Hepatocyte (in vitro differentiated cells): ENCODE measurements around the gene CHTOP. TPM values are rescaled to one million over a fixed set of nuclear protein-coding genes. Genes with fewer than 3 reads are reported as not detected.

Source experiments
- DNase-seq: peaks from one replicate; pipeline ENCODE4 v3.0.0-alpha.2; 2016; ENCODE audit warnings: low spot score
- H2AFZ ChIP-seq: fragments of 200-600 bp; sonication (generic); 2 replicates; pipeline ENCODE4 v1.6.0; 2016; ENCODE audit warnings: antibody characterized with exemption, mild to moderate bottlenecking
- H3K27ac ChIP-seq: fragments of 200-600 bp; sonication (generic); 2 replicates; pipeline ENCODE4 v1.5.1; 2016; ENCODE audit warnings: mild to moderate bottlenecking
- H3K27me3 ChIP-seq: fragments of 200-600 bp; sonication (generic); 2 replicates; pipeline ENCODE4 v1.6.1; 2016
- H3K36me3 ChIP-seq: fragments of 200-600 bp; sonication (generic); replicated peaks from 2 replicates; pipeline ENCODE4 v1.5.1; 2016; ENCODE audit warnings: low read depth; ENCODE audit not compliant: insufficient read depth
- H3K4me1 ChIP-seq: fragments of 200-600 bp; sonication (generic); 2 replicates; pipeline ENCODE4 v1.5.1; 2016; ENCODE audit warnings: mild to moderate bottlenecking, moderate library complexity; ENCODE audit not compliant: insufficient read depth
- H3K4me2 ChIP-seq: fragments of 200-600 bp; sonication (generic); 2 replicates; pipeline ENCODE4 v1.6.0; 2016
- H3K4me3 ChIP-seq: fragments of 200-600 bp; sonication (generic); 2 replicates; pipeline ENCODE4 v1.5.1; 2016; ENCODE audit warnings: mild to moderate bottlenecking
- H3K79me2 ChIP-seq: fragments of 200-600 bp; sonication (generic); 2 replicates; pipeline ENCODE4 v1.6.0; 2017; ENCODE audit warnings: mild to moderate bottlenecking
- H3K9me2 ChIP-seq: fragments of 200-600 bp; sonication (generic); replicated peaks from 2 replicates; pipeline ENCODE4 v1.6.0; 2017; ENCODE audit warnings: mild to moderate bottlenecking; ENCODE audit not compliant: insufficient read depth
- H3K9me3 ChIP-seq: fragments of 200-600 bp; sonication (generic); 2 replicates; pipeline ENCODE4 v1.5.1; 2016; ENCODE audit warnings: low read depth, mild to moderate bottlenecking
- H4K20me1 ChIP-seq: fragments of 200-600 bp; sonication (generic); 2 replicates; pipeline ENCODE4 v1.6.0; 2016; ENCODE audit warnings: mild to moderate bottlenecking; ENCODE audit not compliant: insufficient read depth, poor library complexity, severe bottlenecking
- EZH2 ChIP-seq: fragments of 200-600 bp; sonication (generic); IDR thresholded peaks from 2 replicates; pipeline ENCODE4 v1.6.1; 2016; ENCODE audit warnings: antibody characterized with exemption, mild to moderate bottlenecking, borderline replicate concordance
- EZH2phosphoT487 ChIP-seq: fragments of 200-600 bp; sonication (generic); IDR thresholded peaks from one replicate; pipeline ENCODE4 v1.6.1; 2018; ENCODE audit warnings: antibody characterized with exemption, mild to moderate bottlenecking, low read depth, moderate library complexity; ENCODE audit not compliant: unreplicated experiment, severe bottlenecking
- WGBS: methylation state at CpG from one replicate; pipeline ENCODE4 v1.1.6; 2016; ENCODE audit warnings: low lambda C conversion rate; ENCODE audit errors: missing lambda C conversion rate; 5-methylcytosine and 5-hydroxymethylcytosine counted together
- polyA plus RNA-seq: library from polyadenylated mRNA; unstranded; fragments of >200 nt; fragmentation: Nextera tagmentation; extraction: Ambion mirVana; gene quantifications from 2 replicates; pipeline ENCODE4 v1.2.1, GENCODE V29; 2016
- total RNA-seq: library from RNA; depleted of rRNA; stranded (reverse); fragments of >200 nt; gene quantifications from 2 replicates; pipeline ENCODE4 v1.2.3, GENCODE V29; 2014
- TF ChIP-seq, protein P1 (sequence below): fragments of 200-600 bp; sonication (generic); IDR thresholded peaks from 2 replicates; pipeline ENCODE4 v1.5.1; 2016; ENCODE audit warnings: antibody characterized with exemption, mild to moderate bottlenecking; ENCODE audit not compliant: poor library complexity

The CHTOP gene
- total and polyA plus RNA-seq, 2 experiments from 2014 or later: 50.7 to 65.5 TPM

DNA sequence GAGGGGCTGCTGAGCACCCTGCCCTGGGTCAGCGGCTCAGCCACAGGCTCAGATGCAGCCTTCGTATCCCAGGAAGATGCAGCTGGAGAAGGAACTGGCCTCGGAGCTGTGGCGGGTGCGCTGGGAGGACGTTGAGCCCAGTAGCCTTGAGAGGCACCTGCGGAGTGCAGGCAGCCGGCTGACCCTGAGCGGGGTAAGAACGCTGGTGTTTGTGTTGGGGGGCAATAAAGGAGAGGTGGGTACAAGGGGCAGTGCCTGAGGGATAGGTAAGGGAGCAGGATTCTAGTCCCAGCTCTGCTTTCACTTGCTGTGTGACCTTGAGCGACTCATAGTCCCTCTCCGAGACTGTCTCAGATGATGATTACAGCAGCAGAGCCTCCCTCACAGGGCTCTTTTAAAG, 51.0 kb downstream of the CHTOP start:
- Histone ChIP-seq H3K4me3 (no peak overlapping the region), H3K4me1 (no peaks in the 10 kb centered on the region), H3K27me3 (peaks cover 20% of the 10 kb centered on the region), H3K4me2 (no peak overlapping the region), H4K20me1 (no peaks in the 10 kb centered on the region), H3K9me2 (no peaks in the 10 kb centered on the region), H3K9me3 (no peaks in the 10 kb centered on the region), H3K27ac (no peak overlapping the region), H3K79me2 (no peaks in the 10 kb centered on the region), H2AFZ (no peak overlapping the region), H3K36me3 (no peaks in the 10 kb centered on the region)
- TF ChIP-seq EZH2 (no peak), EZH2phosphoT487 (no peak)
- 82% methylated on average over 12 of the region's 12 CpGs for WGBS
- peak; percentile 34 for DNase-seq

GRCh38 chr1:153685544-153686340, 51.9 kb downstream of the CHTOP start:
- Histone ChIP-seq H3K79me2 (no peaks in the 10 kb centered on the region), H3K36me3 (no peaks in the 10 kb centered on the region)
- 77% methylated on average over 11 of the region's 11 CpGs for WGBS

DNA sequence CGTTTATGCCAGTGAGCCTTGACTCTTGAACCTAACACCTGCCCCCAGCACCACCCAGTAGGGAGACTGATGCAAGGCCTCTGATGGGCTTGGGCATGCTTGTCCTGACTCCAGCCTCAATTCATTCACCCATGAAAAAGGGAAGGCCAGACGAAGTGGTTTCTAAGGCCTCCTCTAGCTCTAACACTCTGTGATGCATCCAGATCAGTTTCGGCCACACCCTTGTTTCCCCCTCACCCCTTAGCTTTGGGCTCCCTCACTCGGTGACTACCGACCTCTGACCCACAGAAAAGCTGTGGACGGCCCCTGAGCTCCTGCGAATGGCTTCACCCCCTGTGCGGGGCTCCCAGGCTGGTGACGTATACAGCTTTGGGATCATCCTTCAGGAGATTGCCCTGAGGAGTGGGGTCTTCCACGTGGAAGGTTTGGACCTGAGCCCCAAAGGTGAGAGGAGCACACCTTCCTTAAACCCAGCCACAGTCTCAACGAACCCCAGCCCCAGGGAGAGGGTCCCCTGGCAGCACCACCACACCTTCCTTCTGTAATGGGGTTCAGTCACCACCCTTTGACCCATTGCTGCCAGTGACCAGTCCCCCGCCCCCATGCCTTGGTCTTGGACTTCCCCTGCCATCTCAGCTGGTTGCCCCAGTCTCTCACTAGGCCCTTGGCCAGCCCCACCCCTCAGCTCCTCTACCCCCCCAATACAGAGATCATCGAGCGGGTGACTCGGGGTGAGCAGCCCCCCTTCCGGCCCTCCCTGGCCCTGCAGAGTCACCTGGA, 53.7 kb downstream of the CHTOP start:
- H4K20me1 ChIP-seq: no peaks in the 10 kb centered on the region
- H3K4me2 ChIP-seq: no peak overlapping the region
- H3K27ac ChIP-seq: no peak overlapping the region
- 89% methylated on average over 16 of the region's 16 CpGs for WGBS
- no peak overlapping the region for H3K4me3 ChIP-seq
- DNase-seq: no peak
- H3K79me2 ChIP-seq: no peaks in the 10 kb centered on the region
- no peaks in the 10 kb centered on the region for H3K4me1 ChIP-seq
- no peaks in the 10 kb centered on the region for H3K9me2 ChIP-seq
- H2AFZ ChIP-seq: no peak overlapping the region
- H3K9me3 ChIP-seq: no peaks in the 10 kb centered on the region
- TF ChIP-seq, protein P1, sequence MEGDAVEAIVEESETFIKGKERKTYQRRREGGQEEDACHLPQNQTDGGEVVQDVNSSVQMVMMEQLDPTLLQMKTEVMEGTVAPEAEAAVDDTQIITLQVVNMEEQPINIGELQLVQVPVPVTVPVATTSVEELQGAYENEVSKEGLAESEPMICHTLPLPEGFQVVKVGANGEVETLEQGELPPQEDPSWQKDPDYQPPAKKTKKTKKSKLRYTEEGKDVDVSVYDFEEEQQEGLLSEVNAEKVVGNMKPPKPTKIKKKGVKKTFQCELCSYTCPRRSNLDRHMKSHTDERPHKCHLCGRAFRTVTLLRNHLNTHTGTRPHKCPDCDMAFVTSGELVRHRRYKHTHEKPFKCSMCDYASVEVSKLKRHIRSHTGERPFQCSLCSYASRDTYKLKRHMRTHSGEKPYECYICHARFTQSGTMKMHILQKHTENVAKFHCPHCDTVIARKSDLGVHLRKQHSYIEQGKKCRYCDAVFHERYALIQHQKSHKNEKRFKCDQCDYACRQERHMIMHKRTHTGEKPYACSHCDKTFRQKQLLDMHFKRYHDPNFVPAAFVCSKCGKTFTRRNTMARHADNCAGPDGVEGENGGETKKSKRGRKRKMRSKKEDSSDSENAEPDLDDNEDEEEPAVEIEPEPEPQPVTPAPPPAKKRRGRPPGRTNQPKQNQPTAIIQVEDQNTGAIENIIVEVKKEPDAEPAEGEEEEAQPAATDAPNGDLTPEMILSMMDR: no peak
- no peaks in the 10 kb centered on the region for H3K27me3 ChIP-seq
- no peaks in the 10 kb centered on the region for H3K36me3 ChIP-seq

More at GRCh38 chr1:153685544-153686340, 51.9 kb downstream of the CHTOP start:
- Histone ChIP-seq H3K4me1 (no peaks in the 10 kb centered on the region), H3K27ac (no peak overlapping the region), H3K9me2 (no peaks in the 10 kb centered on the region), H3K9me3 (no peaks in the 10 kb centered on the region), H2AFZ (no peak overlapping the region), H4K20me1 (no peaks in the 10 kb centered on the region), H3K27me3 (peaks cover 12% of the 10 kb centered on the region), H3K4me3 (no peak overlapping the region), H3K4me2 (no peak overlapping the region)
- TF ChIP-seq, protein P1: no peak
- TF ChIP-seq EZH2phosphoT487: no peak
- no peak for TF ChIP-seq EZH2
- DNase-seq: no peak

GRCh38 chr1:153688276-153688675, 54.4 kb downstream of the CHTOP start:
- Histone ChIP-seq H3K4me1 (no peaks in the 10 kb centered on the region), H3K27me3 (no peaks in the 10 kb centered on the region), H3K4me3 (no peak overlapping the region), H3K4me2 (no peak overlapping the region), H3K9me3 (no peaks in the 10 kb centered on the region), H2AFZ (no peak overlapping the region), H4K20me1 (no peaks in the 10 kb centered on the region), H3K79me2 (no peaks in the 10 kb centered on the region), H3K36me3 (no peaks in the 10 kb centered on the region), H3K9me2 (no peaks in the 10 kb centered on the region), H3K27ac (no peak overlapping the region)
- DNase-seq: no peak
- no peak for TF ChIP-seq EZH2phosphoT487
- TF ChIP-seq, protein P1: no peak
- TF ChIP-seq EZH2: no peak
- 96% methylated on average over 7 of the region's 7 CpGs for WGBS
